Tibial nerve (tissue), 3 donors: Measurements from ENCODE around the gene PAPPA.

Experiments
- CTCF ChIP-seq, 5 experiments: fragments of 200-600 bp in 3 of 5; fragments of 450-650 bp in 2 of 5; sonication (generic) in 3 of 5; IDR thresholded peaks; one replicate each; pipeline ENCODE4 v1.5.1; 2016 to 2019; ENCODE audit warnings: antibody characterized with exemption in 5 of 5, mild to moderate bottlenecking in 3 of 5, moderate library complexity in 2 of 5
- POLR2A ChIP-seq, 2 donors: fragments of 450-650 bp; IDR thresholded peaks; one replicate each; pipeline ENCODE4 v1.6.1; 2017; ENCODE audit warnings: antibody characterized with exemption in 2 of 2, mild to moderate bottlenecking in 2 of 2, moderate library complexity in 2 of 2

DNA sequence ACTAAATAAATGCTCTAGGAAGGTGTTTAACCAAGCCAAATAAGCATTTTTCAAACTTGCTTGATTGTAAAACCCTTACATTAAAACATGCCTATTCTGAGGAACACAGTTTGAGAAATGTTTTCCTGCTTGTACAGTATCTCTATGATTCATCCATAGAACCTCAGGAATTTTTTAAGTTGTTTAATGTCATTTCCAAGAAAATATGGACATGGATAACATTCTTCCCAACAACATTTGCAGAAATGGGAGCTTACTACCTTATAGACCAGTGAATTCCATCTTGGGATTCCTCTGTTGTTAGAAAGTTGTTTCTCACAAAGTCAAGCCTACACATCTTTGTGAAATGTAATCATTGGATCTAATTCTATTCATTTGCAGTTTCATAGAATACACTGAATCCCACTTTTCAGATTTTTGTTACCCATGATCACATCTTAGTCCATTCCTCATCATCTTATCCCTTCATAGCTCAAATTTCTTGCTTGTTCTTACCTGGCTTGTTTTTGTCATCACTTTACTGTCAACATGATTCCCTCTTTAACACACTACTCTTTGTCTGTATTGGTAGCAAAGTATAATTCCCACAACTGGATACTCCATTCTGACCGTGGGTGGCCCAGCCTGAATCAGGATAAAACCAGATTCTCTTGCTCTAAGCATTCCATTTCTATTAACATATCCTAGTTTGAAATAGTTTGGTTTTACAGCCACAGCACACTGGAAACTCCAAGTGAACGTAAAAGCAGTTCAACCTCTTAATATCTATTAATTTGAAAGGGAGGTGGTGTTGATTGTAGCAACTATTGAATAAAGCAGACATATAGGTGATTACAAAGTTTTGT lies 49.4 kb upstream of the PAPPA start:
- TF ChIP-seq CTCF (IDR thresholded peaks at IDR 0.05) (no peak), POLR2A (IDR thresholded peaks at IDR 0.05) (no peak)
